ENCODE results near the gene GLIS2. TPM values are rescaled to one million over a fixed set of nuclear protein-coding genes. Genes with fewer than 3 reads are reported as not detected.

The GLIS2 gene
- total and polyA plus RNA-seq, 3 donors from 2014 or later: 4.8 to 15.0 (median 6.7) TPM

DNA sequence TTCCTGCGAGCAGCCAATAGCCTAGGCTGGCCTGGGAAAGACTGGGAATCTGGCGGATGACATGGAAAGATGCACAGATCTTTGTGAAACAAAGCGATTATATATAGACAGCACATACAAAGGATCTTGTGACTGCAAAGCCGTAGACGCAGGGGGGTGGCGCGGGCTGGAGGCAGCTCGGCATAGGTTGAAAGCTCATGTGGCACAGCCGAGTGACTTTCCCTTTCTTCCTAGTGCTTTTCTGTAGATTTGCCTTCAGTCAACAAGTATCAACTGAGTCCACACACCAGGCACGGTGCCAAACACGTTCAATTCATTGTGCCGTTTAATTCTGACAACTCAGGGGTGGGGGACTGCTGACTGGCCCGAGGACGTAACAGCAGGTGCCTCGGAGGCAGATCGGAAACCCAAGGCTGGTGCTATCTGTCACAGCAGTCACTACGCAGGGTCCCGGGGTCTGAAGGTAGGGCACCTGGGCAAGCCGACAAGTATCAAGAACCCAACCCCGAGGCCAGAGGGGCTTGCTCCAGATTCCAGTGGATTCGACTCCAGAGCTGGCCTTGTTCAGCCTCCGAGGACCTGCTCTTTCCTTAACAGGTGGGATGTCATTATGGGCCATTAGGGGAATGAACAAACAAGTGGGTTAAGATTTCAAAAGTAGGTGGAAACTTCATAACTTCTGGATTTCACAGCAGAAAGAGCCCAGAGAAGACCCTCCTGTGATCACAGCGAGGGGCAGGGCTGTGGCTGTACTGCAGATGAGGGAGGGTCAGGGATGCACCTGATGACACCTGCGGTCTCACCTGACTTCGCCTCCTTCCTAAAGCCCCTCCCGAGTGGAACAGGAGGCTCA, 29.3 kb downstream of the GLIS2 start:
- 72 to 84% methylated on average over 22 to 26 of the region's 26 CpGs for WGBS, 2 donors
- peak; percentile 53 for DNase-seq
- no peaks in the 10 kb centered on the region for H3K9me3 ChIP-seq
- H3K4me3 ChIP-seq: no peak overlapping the region
- H3K4me1 ChIP-seq: peaks cover 38% of the 10 kb centered on the region
- TF ChIP-seq POLR2A (IDR thresholded peaks at IDR 0.05): no peak
- TF ChIP-seq, protein P1, sequence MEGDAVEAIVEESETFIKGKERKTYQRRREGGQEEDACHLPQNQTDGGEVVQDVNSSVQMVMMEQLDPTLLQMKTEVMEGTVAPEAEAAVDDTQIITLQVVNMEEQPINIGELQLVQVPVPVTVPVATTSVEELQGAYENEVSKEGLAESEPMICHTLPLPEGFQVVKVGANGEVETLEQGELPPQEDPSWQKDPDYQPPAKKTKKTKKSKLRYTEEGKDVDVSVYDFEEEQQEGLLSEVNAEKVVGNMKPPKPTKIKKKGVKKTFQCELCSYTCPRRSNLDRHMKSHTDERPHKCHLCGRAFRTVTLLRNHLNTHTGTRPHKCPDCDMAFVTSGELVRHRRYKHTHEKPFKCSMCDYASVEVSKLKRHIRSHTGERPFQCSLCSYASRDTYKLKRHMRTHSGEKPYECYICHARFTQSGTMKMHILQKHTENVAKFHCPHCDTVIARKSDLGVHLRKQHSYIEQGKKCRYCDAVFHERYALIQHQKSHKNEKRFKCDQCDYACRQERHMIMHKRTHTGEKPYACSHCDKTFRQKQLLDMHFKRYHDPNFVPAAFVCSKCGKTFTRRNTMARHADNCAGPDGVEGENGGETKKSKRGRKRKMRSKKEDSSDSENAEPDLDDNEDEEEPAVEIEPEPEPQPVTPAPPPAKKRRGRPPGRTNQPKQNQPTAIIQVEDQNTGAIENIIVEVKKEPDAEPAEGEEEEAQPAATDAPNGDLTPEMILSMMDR (IDR thresholded peaks at IDR 0.05): no peak
- H3K36me3 ChIP-seq (ENCODE audit: low read depth, missing control alignments): no peaks in the 10 kb centered on the region
- H3K27me3 ChIP-seq: no peaks in the 10 kb centered on the region
- peak overlapping the region in 1 of 2 donors; percentile 55 for H3K27ac ChIP-seq
- intact Hi-C loops (cut with DNase I; ENCODE audit: low total_unique reads): no loop called here

DNA sequence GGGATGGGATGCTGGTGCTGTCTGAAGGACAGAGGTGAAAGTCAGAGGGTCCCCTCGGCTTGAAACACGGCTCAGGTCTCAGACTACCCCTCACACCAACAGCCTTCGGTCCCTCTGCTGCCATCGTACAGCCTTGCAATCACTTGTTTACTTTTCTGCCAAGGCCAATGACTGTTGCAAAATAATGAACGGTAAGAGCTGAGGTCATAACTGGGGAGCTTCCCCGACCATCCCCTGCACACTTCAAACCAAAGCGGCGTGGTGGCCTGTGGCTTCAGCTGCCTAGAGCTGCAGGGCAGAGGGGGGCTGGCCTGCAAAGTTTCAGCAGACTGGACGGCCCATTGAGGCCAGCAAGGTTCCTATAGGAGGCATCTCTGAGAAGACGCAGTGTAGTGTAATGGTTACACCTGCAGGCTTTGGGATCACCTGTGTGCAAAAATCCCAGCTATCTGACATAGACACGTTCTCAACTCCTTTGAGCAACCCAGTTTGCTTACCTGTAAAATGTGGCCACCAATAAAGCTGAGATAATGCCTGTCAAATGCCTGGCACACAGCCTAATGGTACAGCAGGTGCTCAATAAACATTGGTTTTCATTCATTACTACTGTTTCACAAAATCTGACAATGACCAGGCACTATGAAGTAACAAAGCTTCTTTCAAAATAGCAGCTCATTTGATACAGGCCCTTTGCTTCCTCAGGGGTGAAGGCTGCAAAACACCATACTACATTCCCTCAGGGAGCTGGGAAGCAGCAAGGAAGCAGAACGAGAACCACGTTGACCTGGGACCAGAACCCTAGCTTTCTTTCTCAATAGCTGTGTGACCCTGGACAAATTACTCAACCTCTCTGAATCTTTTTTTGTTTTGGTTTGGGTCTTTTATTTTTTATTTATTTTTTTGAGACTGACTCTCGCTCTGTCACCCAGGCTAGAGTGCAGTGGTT, 30.2 kb downstream of the GLIS2 start:
- 66 to 70% methylated on average over 10 to 14 of the region's 14 CpGs for WGBS, 2 donors
- Histone ChIP-seq H3K27ac (no peak overlapping the region), H3K27me3 (no peaks in the 10 kb centered on the region), H3K4me1 (peaks cover 38% of the 10 kb centered on the region), H3K4me3 (no peak overlapping the region), H3K36me3 (ENCODE audit: low read depth, missing control alignments) (no peaks in the 10 kb centered on the region), H3K9me3 (no peaks in the 10 kb centered on the region)
- no peak for DNase-seq
- intact Hi-C loops (cut with DNase I; ENCODE audit: low total_unique reads): no loop called here
- TF ChIP-seq, protein P1 (IDR thresholded peaks at IDR 0.05): no peak
- TF ChIP-seq POLR2A (IDR thresholded peaks at IDR 0.05): no peak

DNA sequence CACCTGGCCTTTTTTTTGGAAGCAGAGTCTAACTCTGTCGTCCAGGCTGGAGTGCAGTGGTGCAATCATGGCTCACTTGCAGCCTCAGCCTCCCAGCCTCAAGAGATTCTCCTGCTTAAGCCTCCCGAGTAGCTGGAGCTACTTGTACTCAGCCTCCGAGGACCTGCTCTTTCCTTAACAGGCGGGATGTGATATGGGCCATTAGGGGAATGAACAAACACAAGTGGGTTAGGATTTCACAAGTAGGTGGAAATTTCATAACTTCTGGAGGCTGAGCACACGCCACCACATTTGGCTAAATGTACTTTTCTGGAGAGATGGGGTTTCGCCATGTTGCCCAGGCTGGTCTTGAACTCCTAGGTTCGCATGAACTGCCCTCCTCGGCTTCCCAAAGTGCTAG, 31.1 kb downstream of the GLIS2 start:
- Histone ChIP-seq H3K36me3 (ENCODE audit: low read depth, missing control alignments) (no peaks in the 10 kb centered on the region), H3K27ac (peak overlapping the region in 1 of 2 donors; percentile 64), H3K9me3 (no peaks in the 10 kb centered on the region), H3K27me3 (no peaks in the 10 kb centered on the region), H3K4me3 (no peak overlapping the region), H3K4me1 (peaks cover 38% of the 10 kb centered on the region)
- no peak for DNase-seq
- TF ChIP-seq, protein P1 (IDR thresholded peaks at IDR 0.05): no peak
- TF ChIP-seq POLR2A (IDR thresholded peaks at IDR 0.05): no peak
- 85 to 92% methylated on average over 5 to 8 of the region's 8 CpGs for WGBS, 2 donors
- intact Hi-C loops (cut with DNase I; ENCODE audit: low total_unique reads): no loop called here

DNA sequence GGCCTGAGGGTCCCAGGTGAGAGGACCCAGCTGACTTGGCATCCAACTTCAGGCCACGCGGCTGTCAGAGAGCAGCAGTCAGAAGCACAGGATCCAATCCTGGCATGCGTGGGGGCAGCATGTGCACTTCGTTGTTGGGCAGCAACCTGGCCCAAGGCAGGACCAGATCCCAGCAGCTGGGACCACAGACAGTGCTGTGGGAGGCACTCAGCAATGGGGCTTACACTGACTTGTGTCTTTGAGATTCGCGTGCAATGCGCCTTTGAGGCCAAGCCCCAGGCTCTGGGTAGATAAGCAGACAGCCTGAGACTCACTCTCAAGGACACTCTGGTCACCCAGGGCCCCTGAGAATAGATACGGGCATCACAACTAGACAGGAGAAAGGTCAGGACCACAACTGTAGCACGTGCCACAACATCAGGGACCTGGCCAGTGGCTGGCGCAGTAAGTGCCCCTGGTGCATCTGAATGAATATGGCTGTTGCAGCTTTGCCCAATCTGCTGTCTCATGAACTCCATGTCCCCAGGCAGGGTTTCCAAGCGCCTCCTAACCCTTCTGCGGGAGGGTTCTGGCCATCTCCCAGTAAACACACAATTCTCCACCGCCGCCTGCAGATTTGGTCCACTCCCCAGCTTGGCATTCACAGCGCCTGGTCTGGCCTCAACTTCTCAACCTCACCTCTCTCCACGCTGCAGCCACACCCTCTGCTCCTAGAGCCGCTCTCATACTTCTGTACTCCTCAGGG, 32.1 kb downstream of the GLIS2 start:
- DNase-seq: peak; percentile 77
- Histone ChIP-seq H3K4me1 (peaks cover 38% of the 10 kb centered on the region), H3K36me3 (ENCODE audit: low read depth, missing control alignments) (no peaks in the 10 kb centered on the region), H3K27me3 (no peaks in the 10 kb centered on the region), H3K27ac (peak overlapping the region in 1 of 2 donors; percentile 64), H3K4me3 (no peak overlapping the region), H3K9me3 (no peaks in the 10 kb centered on the region)
- intact Hi-C loops (cut with DNase I; ENCODE audit: low total_unique reads): no loop called here
- TF ChIP-seq, protein P1 (IDR thresholded peaks at IDR 0.05): no peak
- TF ChIP-seq POLR2A (IDR thresholded peaks at IDR 0.05): no peak
- WGBS, 2 donors: 40 to 43% methylated on average over 10 to 15 of the region's 17 CpGs

Measured in testis (tissue), 3 donors.